K562 (cell line): ENCODE results near the gene PNMA8C. TPM values are rescaled to one million over a fixed set of nuclear protein-coding genes. Genes with fewer than 3 reads are reported as not detected.

ENCODE experiments used
- BRCA1 ChIP-seq, 2 experiments: fragments of 450-650 bp in 1 of 2; sonication (generic) in 1 of 2; formaldehyde crosslinking in 1 of 2; IDR thresholded peaks; 2 replicates each; pipeline versions ENCODE4 v1.5.0 to v1.6.1; 2017 to 2020; ENCODE audit warnings: mild to moderate bottlenecking in 1 of 2, missing genetic modification reagents in 1 of 2
- CBX2 ChIP-seq: fragments of 200-600 bp; sonication (generic); IDR thresholded peaks from one replicate; pipeline ENCODE4 v1.6.1; 2012; ENCODE audit warnings: mild to moderate bottlenecking, low read length, inconsistent platforms; ENCODE audit not compliant: insufficient read depth, poor library complexity, severe bottlenecking
- E2F5 ChIP-seq: sonication (generic); formaldehyde crosslinking; IDR thresholded peaks from 2 replicates; pipeline ENCODE4 v1.8.0; 2022; ENCODE audit warnings: mild to moderate bottlenecking, missing genetic modification reagents
- EP400 ChIP-seq: fragments of 450-650 bp; IDR thresholded peaks from 2 replicates; pipeline ENCODE4 v1.6.1; 2017; ENCODE audit warnings: antibody characterized with exemption, mild to moderate bottlenecking, moderate library complexity
- FIP1L1 ChIP-seq: fragments of 200-400 bp; formaldehyde crosslinking; IDR thresholded peaks from 2 replicates; pipeline ENCODE4 v1.6.1; 2018; ENCODE audit warnings: mild to moderate bottlenecking, low read depth, low read length; ENCODE audit not compliant: poor library complexity, severe bottlenecking
- KDM2B ChIP-seq: fragments of 250-450 bp; sonication (Bioruptor Pico); IDR thresholded peaks from 2 replicates; pipeline ENCODE4 v1.8.0; 2021; ENCODE audit warnings: mild to moderate bottlenecking, moderate library complexity
- KHSRP ChIP-seq: fragments of 450-650 bp; IDR thresholded peaks from 2 replicates; pipeline ENCODE4 v1.6.1; 2017
- MECOM ChIP-seq: fragments of 250-450 bp; sonication (Bioruptor Pico); IDR thresholded peaks from 2 replicates; pipeline ENCODE4 v1.8.0; 2022; ENCODE audit warnings: inconsistent platforms
- NELFE ChIP-seq: IDR thresholded peaks from 2 replicates; pipeline ENCODE4 v1.6.1; 2011; ENCODE audit warnings: mild to moderate bottlenecking; ENCODE audit not compliant: insufficient read depth, insufficient read length
- NFE2L1 ChIP-seq: fragments of 450-650 bp; IDR thresholded peaks from 2 replicates; pipeline ENCODE4 v1.6.1; 2016; ENCODE audit warnings: missing genetic modification characterization, low read depth, mild to moderate bottlenecking, missing compliant biosample characterization, moderate library complexity, borderline replicate concordance
- NR0B1 ChIP-seq: fragments of 450-650 bp; IDR thresholded peaks from one replicate; pipeline ENCODE4 v1.6.1; 2018; ENCODE audit warnings: mild to moderate bottlenecking, moderate library complexity; ENCODE audit not compliant: partially characterized antibody
- PHF8 ChIP-seq: fragments of 200-600 bp; sonication (generic); IDR thresholded peaks from 2 replicates; pipeline ENCODE4 v1.6.1; 2012; ENCODE audit warnings: mixed run types, mild to moderate bottlenecking, inconsistent platforms, low read length, moderate library complexity, borderline replicate concordance
- RCOR1 ChIP-seq, 2 experiments: IDR thresholded peaks; 2 replicates each; pipeline ENCODE4 v1.6.1; 2012; ENCODE audit warnings: low read depth in 2 of 2, low read length in 2 of 2, borderline replicate concordance in 1 of 2, improper control_type of control experiment in 1 of 2
- RHOXF2B ChIP-seq: fragments of 250-450 bp; sonication (Bioruptor Pico); conservative IDR thresholded peaks from 2 replicates; pipeline ENCODE4 v1.5.1; 2021
- SETDB1 ChIP-seq: IDR thresholded peaks from one replicate; pipeline ENCODE4 v1.6.1; 2012; ENCODE audit warnings: low read length, control low read depth, inconsistent platforms
- SMAD1 ChIP-seq: fragments of 150-350 bp; IDR thresholded peaks from 2 replicates; pipeline ENCODE4 v1.6.1; 2014; ENCODE audit warnings: low read length, low read depth; ENCODE audit not compliant: partially characterized antibody
- SRSF1 ChIP-seq: fragments of 200-400 bp; formaldehyde crosslinking; IDR thresholded peaks from 2 replicates; pipeline ENCODE4 v1.6.1; 2017; ENCODE audit warnings: mild to moderate bottlenecking, low read depth, low read length, moderate library complexity
- STAT6 ChIP-seq: sonication (generic); formaldehyde crosslinking; IDR thresholded peaks from 2 replicates; pipeline ENCODE4 v1.8.1; 2023; ENCODE audit warnings: mild to moderate bottlenecking, missing genetic modification reagents
- ZNF121 ChIP-seq: sonication (generic); formaldehyde crosslinking; conservative IDR thresholded peaks from 2 replicates; pipeline ENCODE4 v1.8.0; 2022; ENCODE audit warnings: missing genetic modification reagents
- ZNF282 ChIP-seq: sonication (generic); formaldehyde crosslinking; IDR thresholded peaks from 2 replicates; pipeline ENCODE4 v1.8.1; 2023; ENCODE audit warnings: missing genetic modification reagents
- ZNF740 ChIP-seq, 3 experiments: fragments of 200-800 bp in 1 of 3; sonication (Bioruptor generic) in 1 of 3; sonication (generic) in 1 of 3; formaldehyde crosslinking in 1 of 3; IDR thresholded peaks; 2 replicates each; pipeline versions ENCODE4 v1.6.1 to v1.8.0; 2016 to 2022; ENCODE audit warnings: mild to moderate bottlenecking in 2 of 3, missing compliant biosample characterization in 2 of 3, missing genetic modification characterization in 2 of 3, missing genetic modification reagents in 1 of 3
- ZNF77 ChIP-seq: fragments of 250-450 bp; sonication (Bioruptor Pico); IDR thresholded peaks from 2 replicates; pipeline ENCODE4 v1.5.0; 2020
- polyA plus RNA-seq, 8 experiments: library from polyadenylated mRNA; depleted of rRNA in 4 of 8; stranded (reverse) in 5 of 8; unstranded in 3 of 8; fragments of >200 nt; fragmentation: Nextera tagmentation in 2 of 8; fragmentation: Illumina TruSeq in 1 of 8; extraction: Ambion mirVana in 2 of 8; extraction: Trizol in 1 of 8; gene quantifications; 2 replicates each; pipeline versions ENCODE4 v1.2.1 to v1.2.3, GENCODE V29; 2011 to 2014; ENCODE audit warnings: inconsistent platforms in 1 of 8, missing spikeins in 1 of 8
- total RNA-seq, 7 experiments: library from RNA; depleted of rRNA in 6 of 7; stranded (reverse); fragments of >200 nt in 6 of 7; fragmentation: Illumina TruSeq in 2 of 7; extraction: Trizol in 2 of 7; gene quantifications; 2 replicates each; pipeline versions ENCODE4 v1.2.1 to v1.2.3, GENCODE V29; 2011 to 2021; ENCODE audit warnings: low replicate concordance in 1 of 7

Gene PNMA8C
- total and polyA plus RNA-seq, 9 of the 15 experiments (the other 6 are each of a cell fraction or from before 2014, with no cell fraction given), result 0.04 to 0.05 (median 0.05) TPM; not detected in 6

GRCh38 chr19:46413262-46414031 is 15.3 kb downstream of the PNMA8C start, which contains the start of gene CCDC8 (continued):
- TF ChIP-seq STAT6 (no peak), KDM2B (no peak; the same call in 1 of the 2 replicates), BRCA1 (IDR thresholded peaks at IDR 0.05) (no peak), BRCA1 (CRISPR knock-in tag; IDR thresholded peaks at IDR 0.05) (no peak), E2F5 (CRISPR knock-in tag) (no peak), ZNF282 (CRISPR knock-in tag) (no peak), RCOR1 (IDR thresholded peaks at IDR 0.05; ENCODE audit: borderline replicate concordance in 1 of 2, low read depth in 2 of 2, low read length in 2 of 2) (peak in 1 of 2 experiments; percentile 37; a peak in 2 of 4 replicates), ZNF740 (CRISPR knock-in tag; IDR thresholded peaks at IDR 0.05) (peak; percentile 10), ZNF740 (tag; IDR thresholded peaks at IDR 0.05) (no peak), ZNF121 (CRISPR knock-in tag) (no peak), CBX2 (no peak), FIP1L1 (peak; percentile 52), NELFE (no peak), EP400 (peak; percentile 90), PHF8 (peak; percentile 82), SRSF1 (no peak), NR0B1 (no peak), SETDB1 (no peak), MECOM (CRISPR knock-in tag) (no peak), RHOXF2B (CRISPR knock-in tag) (no peak), ZNF77 (CRISPR knock-in tag) (no peak), NFE2L1 (no peak), KHSRP (no peak), SMAD1 (no peak)
